ENCODE data around the gene PAGR1. TPM values are rescaled to one million over a fixed set of nuclear protein-coding genes. Genes with fewer than 3 reads are reported as not detected.

PAGR1 gene
- total and polyA plus RNA-seq, 2 of the 8 experiments (the other 6 are each of a cell fraction or from before 2014, with no cell fraction given), result 35.4 to 56.4 TPM

- Histone ChIP-seq H4K20me1 (replicated peaks in 1 of 2; ENCODE audit: control insufficient read depth in 1 of 2, insufficient read depth in 2 of 2, low read length in 2 of 2) (peaks cover 0 to 5% of the 10 kb centered on the region in 2 experiments), H3K4ac (replicated peaks; ENCODE audit: insufficient read length, low read depth, low read length) (no peak overlapping the region), H3K56ac (replicated peaks; ENCODE audit: insufficient read length, low read depth, low read length) (no peak overlapping the region), H3K4me1 (replicated peaks in 1 of 4; ENCODE audit: control insufficient read depth in 3 of 4, insufficient read depth in 4 of 4, low read length in 3 of 4) (peaks cover 0 to 7% (median 3%) of the 10 kb centered on the region in 4 experiments; a peak in 3 of 7 replicates), H3K27me3 (replicated peaks in 1 of 4; ENCODE audit: control insufficient read depth in 3 of 4, extremely low read depth in 1 of 4, insufficient read depth in 3 of 4, low read length in 3 of 4) (no peaks in the 10 kb centered on the region), H2BK12ac (ENCODE audit: low read depth, low read length) (peak overlapping the region; percentile 39; the same call in 1 of the 2 replicates), H3K23me2 (ENCODE audit: low read depth, low read length) (peaks cover 8% of the 10 kb centered on the region; the same call in 1 of the 2 replicates), H4K8ac (ENCODE audit: extremely low read depth, insufficient read depth, low read length) (peak overlapping the region; percentile 89; the same call in 1 of the 2 replicates), H2BK5ac (ENCODE audit: low read depth, low read length) (peak overlapping the region; percentile 71), H3K36me3 (ENCODE audit: control insufficient read depth in 2 of 4, insufficient read depth in 4 of 4, low read length in 3 of 4) (peaks cover 0 to 9% (median 4%) of the 10 kb centered on the region in 4 experiments; a peak in 5 of 8 replicates), H3K79me2 (ENCODE audit: control insufficient read depth in 1 of 2, insufficient read depth in 2 of 2, low read length in 2 of 2) (peaks cover 0 to 9% of the 10 kb centered on the region in 2 experiments; a peak in 2 of 4 replicates), H3K9ac (replicated peaks in 1 of 4; ENCODE audit: extremely low read depth in 1 of 4, low read depth in 3 of 4, low read length in 3 of 4) (peak overlapping the region in 2 of 4 experiments; percentile 25 to 91; a peak in 2 of 7 replicates), H3K79me1 (ENCODE audit: low read depth, low read length) (peaks cover 9% of the 10 kb centered on the region), H3K14ac (ENCODE audit: insufficient read length) (no peak overlapping the region), H2AK5ac (ENCODE audit: low read depth, low read length) (0 out of 2 replicates have a peak overlapping the region, but pooled peaks have one; percentile 53), H2BK20ac (ENCODE audit: low read length) (peak overlapping the region; percentile 61; the same call in 1 of the 2 replicates), H3K18ac (ENCODE audit: extremely low read depth, low read length) (peak overlapping the region; percentile 93), H3K9me3 (ENCODE audit: insufficient read depth in 2 of 2, low read depth in 1 of 2, low read length in 1 of 2) (no peaks in the 10 kb centered on the region), H2AFZ (ENCODE audit: low read length) (peak overlapping the region; percentile 100), H4K91ac (replicated peaks; ENCODE audit: insufficient read length, low read length) (peak overlapping the region; percentile 15), H2BK15ac (ENCODE audit: low read length) (peak overlapping the region; percentile 99), H3K4me2 (ENCODE audit: insufficient read depth in 1 of 2, low read depth in 2 of 2, low read length in 2 of 2) (peak overlapping the region; percentile 64 to 95), H3K4me3 (ENCODE audit: extremely low read depth in 1 of 4, insufficient read depth in 2 of 4, low read depth in 3 of 4, low read length in 4 of 4) (peak overlapping the region; percentile 8 to 89 (median 39); a peak in 6 of 8 replicates), H4K5ac (ENCODE audit: insufficient read length, low read depth, low read length) (peak overlapping the region; percentile 22), H2BK120ac (replicated peaks; ENCODE audit: low read depth, low read length) (no peak overlapping the region), H3K23ac (ENCODE audit: insufficient read length) (no peak overlapping the region), H3K27ac (ENCODE audit: low read depth, low read length) (no peak overlapping the region)
- TF ChIP-seq, protein P1, sequence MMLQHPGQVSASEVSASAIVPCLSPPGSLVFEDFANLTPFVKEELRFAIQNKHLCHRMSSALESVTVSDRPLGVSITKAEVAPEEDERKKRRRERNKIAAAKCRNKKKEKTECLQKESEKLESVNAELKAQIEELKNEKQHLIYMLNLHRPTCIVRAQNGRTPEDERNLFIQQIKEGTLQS (IDR thresholded peaks at IDR 0.05; ENCODE audit: insufficient read depth, low read depth, low read length), result no peak
- 0 out of 3 replicates have a peak, but pooled peaks of 1 of the 2 experiments have one; percentile 55 for TF ChIP-seq POLR2A (IDR thresholded peaks at IDR 0.05; ENCODE audit: control extremely low read depth in 1 of 2, low read depth in 2 of 2, low read length in 2 of 2)
- TF ChIP-seq RAD21 (IDR thresholded peaks at IDR 0.05 in 1 of 2, conservative IDR thresholded peaks at IDR 0.05 in 1 of 2; ENCODE audit: low read depth in 2 of 2, low read length in 2 of 2), result peak; percentile 31 to 41; a peak in 3 of 4 replicates
- ChIA-PET POLR2A (ENCODE audit: partially characterized antibody) (interaction anchor here (0.6 to 3.7 kb wide), 20 partner anchors 9 to 210 kb away, joined by 3 to 11 read pairs (median 3); partner anchors contain the start of genes ASPHD1, HIRIP3, KCTD13 and KIF22), CTCF (ENCODE audit: partially characterized antibody) (interaction anchor here (1.0 to 4.9 kb wide), 8 partner anchors 11 to 74 kb away, joined by 3 to 21 read pairs (median 6); partner anchors contain the start of genes ASPHD1 and SEZ6L2)
- DNase-seq (ENCODE audit: low read depth in 1 of 2, low spot score in 2 of 2) (no peak), FAIRE-seq (no peak)
- WGBS, 2 experiments (ENCODE audit: extremely low coverage in 1 of 2, insufficient coverage in 1 of 2, insufficient read length in 1 of 2, insufficient replicate concordance in 2 of 2, low coverage in 1 of 2, low lambda C conversion rate in 2 of 2, missing lambda C conversion rate in 1 of 2), result 37% methylated on average over 16 of the region's 16 CpGs; no CpG with 5 or more reads in 1 of the 2 experiments
Measured at GRCh38 chr16:29863669-29863984, 47.7 kb downstream of the PAGR1 start.
